ENCODE results near the gene LRP2.

The LRP2 gene

DNA sequence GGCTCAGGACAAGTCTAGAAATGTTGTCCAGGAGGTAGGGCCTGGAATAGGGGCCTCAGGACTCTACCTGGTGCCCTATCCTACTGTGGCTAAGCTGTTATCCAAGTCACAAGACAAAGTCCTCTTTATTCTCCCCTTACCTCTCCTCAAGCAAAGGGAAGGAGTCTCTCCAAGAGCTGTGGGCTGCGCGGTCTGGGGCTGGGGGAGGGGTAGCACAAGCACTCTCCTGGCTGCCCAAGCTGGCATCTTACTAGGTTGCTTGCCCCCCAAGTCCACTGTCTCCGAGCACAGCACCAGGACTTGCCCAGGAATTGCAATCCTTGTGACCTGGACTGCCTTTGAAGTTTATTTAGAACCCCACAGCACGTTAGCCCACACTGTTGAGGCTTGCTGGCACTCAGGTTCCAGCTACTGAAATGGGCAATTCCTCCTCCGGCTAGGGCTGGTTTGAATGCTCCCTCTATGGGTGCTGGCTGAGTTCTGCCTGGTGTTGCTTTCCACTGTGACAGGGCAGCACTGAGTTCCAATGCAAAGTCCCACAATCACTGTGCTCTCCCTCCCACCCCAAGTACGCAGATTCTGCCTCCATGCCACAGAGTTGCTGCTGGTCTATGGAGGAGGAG, 274.5 kb downstream of the LRP2 start:
- Histone ChIP-seq H4K8ac (ENCODE audit: low read depth, low read length) (no peak overlapping the region), H2AFZ (ENCODE audit: low read length) (no peak overlapping the region), H2AK5ac (ENCODE audit: low read depth, low read length) (no peak overlapping the region), H3K14ac (ENCODE audit: low read length) (no peak overlapping the region), H3K9me3 (replicated peaks in 1 of 2; ENCODE audit: control insufficient read depth in 2 of 2, insufficient read depth in 1 of 2, low read depth in 1 of 2, low read length in 2 of 2) (peaks cover 0 to 3% of the 10 kb centered on the region in 2 donors), H3K27ac (replicated peaks; ENCODE audit: low read length) (no peak overlapping the region), H2BK15ac (ENCODE audit: low read length) (no peak overlapping the region), H3K9ac (ENCODE audit: low read depth, low read length, poor library complexity) (no peak overlapping the region), H3K79me1 (ENCODE audit: low read depth, low read length) (no peaks in the 10 kb centered on the region), H3K4me1 (ENCODE audit: control insufficient read depth in 2 of 2, insufficient read depth in 1 of 2, low read depth in 1 of 2, low read length in 2 of 2) (peaks cover 0 to 2% of the 10 kb centered on the region in 2 donors), H3K4ac (ENCODE audit: low read length) (no peak overlapping the region), H3K27me3 (ENCODE audit: control insufficient read depth in 3 of 3, insufficient read depth in 3 of 3, low read depth in 1 of 3, low read length in 3 of 3) (peaks cover 0 to 23% (median 0%) of the 10 kb centered on the region in 3 experiments), H2BK5ac (ENCODE audit: low read length) (no peak overlapping the region), H3K23ac (ENCODE audit: low read depth, low read length, poor library complexity) (no peak overlapping the region), H2BK12ac (ENCODE audit: low read length) (no peak overlapping the region), H3K36me3 (replicated peaks in 1 of 2; ENCODE audit: control insufficient read depth in 2 of 2, insufficient read depth in 2 of 2, low read length in 2 of 2) (no peaks in the 10 kb centered on the region), H3K18ac (ENCODE audit: low read length) (no peak overlapping the region), H3K4me2 (ENCODE audit: insufficient read depth, low read length, poor library complexity, severe bottlenecking) (no peak overlapping the region), H3K4me3 (ENCODE audit: low read length in 2 of 2) (no peak overlapping the region), H4K91ac (ENCODE audit: low read depth, low read length, poor library complexity) (no peak overlapping the region), H2BK120ac (ENCODE audit: low read depth, low read length) (no peak overlapping the region)
- WGBS, 2 donors (ENCODE audit: extremely low coverage in 2 of 2, insufficient read length in 2 of 2, insufficient replicate concordance in 1 of 2), result no CpG with 5 or more reads among the region's 6 CpGs
- DNase-seq (ENCODE audit: low spot score), result no peak

DNA sequence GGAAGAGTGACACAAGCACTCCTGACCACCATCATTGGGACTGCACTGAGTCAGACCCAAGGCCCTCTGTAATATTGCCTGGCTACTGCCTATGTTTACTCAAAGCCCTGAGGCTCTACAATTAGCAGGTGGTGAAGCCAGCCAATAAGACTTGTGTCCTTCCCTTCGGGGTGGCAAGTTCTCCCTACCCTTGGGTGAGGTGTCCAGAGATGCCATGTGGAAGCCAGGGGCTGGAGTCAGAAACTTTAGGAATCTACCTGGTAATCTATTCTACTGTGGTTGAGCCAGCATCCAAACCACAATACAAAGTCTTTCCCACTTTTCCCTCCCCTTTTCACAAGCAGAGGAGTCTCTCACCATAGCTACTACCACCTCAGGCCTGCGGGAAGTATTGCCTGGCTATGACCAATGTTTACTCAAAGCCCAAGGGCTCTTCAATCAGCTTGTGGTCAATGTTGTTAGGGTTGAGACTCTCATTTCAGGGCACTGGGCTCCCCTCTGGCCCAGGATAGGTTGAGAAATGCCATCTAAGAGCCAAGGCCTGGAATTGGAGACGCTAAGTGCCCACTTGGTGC, 275.4 kb downstream of the LRP2 start:
- Histone ChIP-seq H2BK120ac (ENCODE audit: low read depth, low read length) (no peak overlapping the region), H3K9me3 (replicated peaks in 1 of 2; ENCODE audit: control insufficient read depth in 2 of 2, insufficient read depth in 1 of 2, low read depth in 1 of 2, low read length in 2 of 2) (peaks cover 0 to 3% of the 10 kb centered on the region in 2 donors), H3K23ac (ENCODE audit: low read depth, low read length, poor library complexity) (no peak overlapping the region), H2BK5ac (ENCODE audit: low read length) (no peak overlapping the region), H3K27ac (replicated peaks; ENCODE audit: low read length) (no peak overlapping the region), H3K18ac (ENCODE audit: low read length) (no peak overlapping the region), H4K8ac (ENCODE audit: low read depth, low read length) (no peak overlapping the region), H2AK5ac (ENCODE audit: low read depth, low read length) (no peak overlapping the region), H4K91ac (ENCODE audit: low read depth, low read length, poor library complexity) (no peak overlapping the region), H3K27me3 (ENCODE audit: control insufficient read depth in 3 of 3, insufficient read depth in 3 of 3, low read depth in 1 of 3, low read length in 3 of 3) (peaks cover 0 to 25% (median 0%) of the 10 kb centered on the region in 3 experiments), H2BK15ac (ENCODE audit: low read length) (no peak overlapping the region), H3K14ac (ENCODE audit: low read length) (no peak overlapping the region), H2AFZ (ENCODE audit: low read length) (no peak overlapping the region), H3K4me3 (ENCODE audit: low read length in 2 of 2) (no peak overlapping the region), H3K4me1 (ENCODE audit: control insufficient read depth in 2 of 2, insufficient read depth in 1 of 2, low read depth in 1 of 2, low read length in 2 of 2) (peaks cover 0 to 2% of the 10 kb centered on the region in 2 donors), H3K36me3 (replicated peaks in 1 of 2; ENCODE audit: control insufficient read depth in 2 of 2, insufficient read depth in 2 of 2, low read length in 2 of 2) (no peaks in the 10 kb centered on the region), H3K4ac (ENCODE audit: low read length) (no peak overlapping the region), H3K9ac (ENCODE audit: low read depth, low read length, poor library complexity) (no peak overlapping the region), H2BK12ac (ENCODE audit: low read length) (no peak overlapping the region), H3K79me1 (ENCODE audit: low read depth, low read length) (no peaks in the 10 kb centered on the region), H3K4me2 (ENCODE audit: insufficient read depth, low read length, poor library complexity, severe bottlenecking) (no peak overlapping the region)
- no peak for DNase-seq (ENCODE audit: low spot score)
- no CpG with 5 or more reads among the region's 3 CpGs for WGBS, 2 donors (ENCODE audit: extremely low coverage in 2 of 2, insufficient read length in 2 of 2, insufficient replicate concordance in 1 of 2)

DNA sequence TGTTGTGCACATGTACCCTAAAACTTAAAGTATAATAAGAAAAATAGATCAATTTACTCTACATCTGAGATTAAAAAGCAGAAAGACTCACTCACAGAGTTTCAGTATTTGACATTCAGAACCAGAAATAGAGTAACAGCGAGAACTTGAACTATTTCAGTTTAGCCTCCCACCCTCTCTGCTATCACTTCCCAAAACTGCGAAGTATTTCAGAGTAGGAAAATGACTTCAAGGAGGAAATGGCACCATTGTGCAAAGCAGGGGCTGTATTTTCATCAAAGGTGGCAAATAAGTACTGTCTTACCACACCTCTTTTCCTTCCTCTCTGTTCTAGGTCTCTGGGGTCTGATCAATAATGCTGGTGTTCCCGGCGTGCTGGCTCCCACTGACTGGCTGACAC, 279.3 kb downstream of the LRP2 start:
- H2BK12ac ChIP-seq (ENCODE audit: low read length), result no peak overlapping the region
- no peak overlapping the region for H2AK5ac ChIP-seq (ENCODE audit: low read depth, low read length)
- H3K4ac ChIP-seq (ENCODE audit: low read length), result no peak overlapping the region
- no peak overlapping the region for H4K91ac ChIP-seq (ENCODE audit: low read depth, low read length, poor library complexity)
- H3K4me3 ChIP-seq (ENCODE audit: low read length in 2 of 2), result no peak overlapping the region
- no CpG with 5 or more reads among the region's 4 CpGs for WGBS, 2 donors (ENCODE audit: extremely low coverage in 2 of 2, insufficient read length in 2 of 2, insufficient replicate concordance in 1 of 2)
- no peaks in the 10 kb centered on the region for H3K79me1 ChIP-seq (ENCODE audit: low read depth, low read length)
- H3K9ac ChIP-seq (ENCODE audit: low read depth, low read length, poor library complexity), result no peak overlapping the region
- no peak overlapping the region for H2BK120ac ChIP-seq (ENCODE audit: low read depth, low read length)
- H3K4me2 ChIP-seq (ENCODE audit: insufficient read depth, low read length, poor library complexity, severe bottlenecking), result no peak overlapping the region
- H3K27ac ChIP-seq (replicated peaks; ENCODE audit: low read length), result no peak overlapping the region
- no peak overlapping the region for H4K8ac ChIP-seq (ENCODE audit: low read depth, low read length)
- H2BK5ac ChIP-seq (ENCODE audit: low read length), result no peak overlapping the region
- no peak overlapping the region for H2BK15ac ChIP-seq (ENCODE audit: low read length)
- H3K9me3 ChIP-seq (replicated peaks in 1 of 2; ENCODE audit: control insufficient read depth in 2 of 2, insufficient read depth in 1 of 2, low read depth in 1 of 2, low read length in 2 of 2), result peaks cover 0 to 3% of the 10 kb centered on the region in 2 donors
- H3K23ac ChIP-seq (ENCODE audit: low read depth, low read length, poor library complexity), result no peak overlapping the region
- no peak overlapping the region for H3K14ac ChIP-seq (ENCODE audit: low read length)
- no peak overlapping the region for H3K18ac ChIP-seq (ENCODE audit: low read length)
- no peak overlapping the region for H2AFZ ChIP-seq (ENCODE audit: low read length)
- peaks cover 0 to 25% (median 0%) of the 10 kb centered on the region in 3 experiments for H3K27me3 ChIP-seq (ENCODE audit: control insufficient read depth in 3 of 3, insufficient read depth in 3 of 3, low read depth in 1 of 3, low read length in 3 of 3)
- DNase-seq (ENCODE audit: low spot score), result no peak
- peaks cover 0 to 2% of the 10 kb centered on the region in 2 donors for H3K4me1 ChIP-seq (ENCODE audit: control insufficient read depth in 2 of 2, insufficient read depth in 1 of 2, low read depth in 1 of 2, low read length in 2 of 2)
- no peaks in the 10 kb centered on the region for H3K36me3 ChIP-seq (replicated peaks in 1 of 2; ENCODE audit: control insufficient read depth in 2 of 2, insufficient read depth in 2 of 2, low read length in 2 of 2)

DNA sequence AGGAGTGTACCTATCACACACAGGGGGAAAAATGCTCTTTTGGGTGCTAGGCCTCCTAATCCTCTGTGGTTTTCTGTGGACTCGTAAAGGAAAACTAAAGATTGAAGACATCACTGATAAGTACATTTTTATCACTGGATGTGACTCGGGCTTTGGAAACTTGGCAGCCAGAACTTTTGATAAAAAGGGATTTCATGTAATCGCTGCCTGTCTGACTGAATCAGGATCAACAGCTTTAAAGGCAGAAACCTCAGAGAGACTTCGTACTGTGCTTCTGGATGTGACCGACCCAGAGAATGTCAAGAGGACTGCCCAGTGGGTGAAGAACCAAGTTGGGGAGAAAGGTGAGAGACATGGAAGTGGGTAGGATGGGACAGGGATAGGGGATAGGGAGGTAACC, 280.8 kb downstream of the LRP2 start:
- H3K4ac ChIP-seq (ENCODE audit: low read length), result no peak overlapping the region

More for the DNA sequence above, 280.8 kb downstream of the LRP2 start:
- H2BK12ac ChIP-seq (ENCODE audit: low read length), result no peak overlapping the region
- H4K8ac ChIP-seq (ENCODE audit: low read depth, low read length), result no peak overlapping the region
- WGBS, 2 donors (ENCODE audit: extremely low coverage in 2 of 2, insufficient read length in 2 of 2, insufficient replicate concordance in 1 of 2), result no CpG with 5 or more reads among the region's 5 CpGs
- H3K27ac ChIP-seq (replicated peaks; ENCODE audit: low read length), result no peak overlapping the region
- no peaks in the 10 kb centered on the region for H3K79me1 ChIP-seq (ENCODE audit: low read depth, low read length)
- H3K18ac ChIP-seq (ENCODE audit: low read length), result no peak overlapping the region
- no peak overlapping the region for H2AK5ac ChIP-seq (ENCODE audit: low read depth, low read length)
- no peak overlapping the region for H2AFZ ChIP-seq (ENCODE audit: low read length)
- H3K9ac ChIP-seq (ENCODE audit: low read depth, low read length, poor library complexity), result no peak overlapping the region
- H3K4me2 ChIP-seq (ENCODE audit: insufficient read depth, low read length, poor library complexity, severe bottlenecking), result no peak overlapping the region
- no peak overlapping the region for H2BK5ac ChIP-seq (ENCODE audit: low read length)
- H2BK15ac ChIP-seq (ENCODE audit: low read length), result no peak overlapping the region
- H3K4me3 ChIP-seq (ENCODE audit: low read length in 2 of 2), result no peak overlapping the region
- H3K14ac ChIP-seq (ENCODE audit: low read length), result no peak overlapping the region
- H3K23ac ChIP-seq (ENCODE audit: low read depth, low read length, poor library complexity), result no peak overlapping the region
- no peak for DNase-seq (ENCODE audit: low spot score)
- no peaks in the 10 kb centered on the region for H3K36me3 ChIP-seq (replicated peaks in 1 of 2; ENCODE audit: control insufficient read depth in 2 of 2, insufficient read depth in 2 of 2, low read length in 2 of 2)
- H3K27me3 ChIP-seq (ENCODE audit: control insufficient read depth in 3 of 3, insufficient read depth in 3 of 3, low read depth in 1 of 3, low read length in 3 of 3), result peaks cover 0 to 24% (median 0%) of the 10 kb centered on the region in 3 experiments
- no peak overlapping the region for H2BK120ac ChIP-seq (ENCODE audit: low read depth, low read length)
- no peaks in the 10 kb centered on the region for H3K4me1 ChIP-seq (ENCODE audit: control insufficient read depth in 2 of 2, insufficient read depth in 1 of 2, low read depth in 1 of 2, low read length in 2 of 2)
- H4K91ac ChIP-seq (ENCODE audit: low read depth, low read length, poor library complexity), result no peak overlapping the region
- H3K9me3 ChIP-seq (replicated peaks in 1 of 2; ENCODE audit: control insufficient read depth in 2 of 2, insufficient read depth in 1 of 2, low read depth in 1 of 2, low read length in 2 of 2), result no peaks in the 10 kb centered on the region

Measured in neuronal stem cell (in vitro differentiated cells).